GM12878 (cell line): ENCODE results near the gene RHOBTB1. TPM values are rescaled to one million over a fixed set of nuclear protein-coding genes. Genes with fewer than 3 reads are reported as not detected.

ENCODE experiments used
- ATAC-seq: fragments of 200-7000 bp; cut with Tn5 transposase; 3 replicates; pipeline ENCODE4 v1.9.1; 2020; ENCODE audit warnings: mild to moderate bottlenecking, moderate library complexity
- BruUV-seq: library from RNA; stranded (reverse); fragments of 400-500 nt; replicated peaks from 2 replicates; lab custom pipeline; 2021; lab: Mats Ljungman, UMichigan
- CTCF ChIA-PET: fragments of 300-600 bp; sonication (Branson Sonifier 250); formaldehyde crosslinking; extraction: SDS; loops from one replicate; lab custom pipeline; 2021; ENCODE audit warnings: inconsistent platforms; lab: Yijun Ruan, JAX
- POLR2A ChIA-PET: fragments of 350-600 bp; formaldehyde crosslinking; extraction: SDS; loops from one replicate; lab custom pipeline; 2021; ENCODE audit warnings: inconsistent platforms; lab: Charles Lee
- RAD21 ChIA-PET: fragments of 300-600 bp; sonication (Branson Sonifier 250); formaldehyde crosslinking; loops from one replicate; lab custom pipeline; 2023; ENCODE audit warnings: antibody characterized with exemption; ENCODE audit not compliant: unreplicated experiment; lab: Charles Lee
- SMC1A ChIA-PET: fragments of 300-600 bp; sonication (Branson Sonifier 250); formaldehyde crosslinking; loops from one replicate; lab custom pipeline; 2023; ENCODE audit not compliant: unreplicated experiment, uncharacterized antibody; lab: Charles Lee
- DNase-seq: peaks from one replicate; pipeline ENCODE4 v3.0.0-alpha.2; 2011; ENCODE audit warnings: low read depth, low spot score
- FAIRE-seq: peaks from 3 replicates; lab custom pipeline; 2011; peaks lifted over from hg19 to GRCh38; lab: Jason Lieb, UNC
- H2AFZ ChIP-seq: 2 replicates; pipeline ENCODE4 v1.6.0; 2011; ENCODE audit warnings: low read depth, low read length, control low read depth; ENCODE audit not compliant: control insufficient read depth
- H3K27ac ChIP-seq: 2 replicates; pipeline ENCODE4 v1.5.1; 2011; ENCODE audit warnings: control low read depth; ENCODE audit not compliant: control insufficient read depth, insufficient read depth
- H3K27me3 ChIP-seq, 2 experiments: replicated peaks in 1 of 2; 2 replicates each; pipeline versions ENCODE4 v1.6.0 to v1.6.1; 2011; ENCODE audit warnings: low read length in 1 of 2; ENCODE audit not compliant: control insufficient read depth in 2 of 2, insufficient read depth in 2 of 2
- H3K36me3 ChIP-seq, 2 experiments: 2 replicates each; pipeline ENCODE4 v1.5.1; 2011; ENCODE audit warnings: low read length in 1 of 2; ENCODE audit not compliant: control insufficient read depth in 2 of 2, insufficient read depth in 2 of 2
- H3K4me1 ChIP-seq: 2 replicates; pipeline ENCODE4 v1.6.1; 2011; ENCODE audit warnings: mild to moderate bottlenecking, low read length, moderate library complexity, mixed read lengths; ENCODE audit not compliant: control insufficient read depth, insufficient read depth
- H3K4me2 ChIP-seq: 2 replicates; pipeline ENCODE4 v1.6.0; 2011; ENCODE audit warnings: control low read depth; ENCODE audit not compliant: control insufficient read depth, insufficient read depth
- H3K4me3 ChIP-seq: fragments of 200-600 bp; sonication (generic); 2 replicates; pipeline ENCODE4 v1.5.1; 2016
- H3K79me2 ChIP-seq: 2 replicates; pipeline ENCODE4 v1.6.0; 2011; ENCODE audit warnings: low read length; ENCODE audit not compliant: control insufficient read depth, insufficient read depth
- H3K9ac ChIP-seq: 2 replicates; pipeline ENCODE4 v1.8.0; 2011; ENCODE audit warnings: low read length, control low read depth, mixed read lengths; ENCODE audit not compliant: control insufficient read depth, insufficient read depth
- H3K9me3 ChIP-seq: replicated peaks from 3 replicates; pipeline ENCODE4 v1.5.1; 2011; ENCODE audit warnings: mild to moderate bottlenecking, low read length; ENCODE audit not compliant: control insufficient read depth, insufficient read depth
- H4K20me1 ChIP-seq: 2 replicates; pipeline ENCODE4 v1.6.0; 2011; ENCODE audit not compliant: control insufficient read depth, insufficient read depth
- ATF7 ChIP-seq: fragments of 450-650 bp; IDR thresholded peaks from 2 replicates; pipeline ENCODE4 v1.6.1; 2016; ENCODE audit warnings: low read depth, mild to moderate bottlenecking
- CBFB ChIP-seq: IDR thresholded peaks from 2 replicates; pipeline ENCODE4 v1.6.1; 2016; ENCODE audit warnings: antibody characterized with exemption, low read depth
- HDAC6 ChIP-seq: fragments of 200-600 bp; sonication (generic); IDR thresholded peaks from one replicate; pipeline ENCODE4 v1.8.0; 2017; ENCODE audit warnings: antibody characterized with exemption; ENCODE audit not compliant: unreplicated experiment
- HDGF ChIP-seq: fragments of 450-650 bp; IDR thresholded peaks from 2 replicates; pipeline ENCODE4 v1.6.1; 2016; ENCODE audit warnings: antibody characterized with exemption
- JUNB ChIP-seq: IDR thresholded peaks from 2 replicates; pipeline ENCODE4 v1.6.1; 2016; ENCODE audit warnings: antibody characterized with exemption, mild to moderate bottlenecking
- NR2F1 ChIP-seq: fragments of 450-650 bp; conservative IDR thresholded peaks from 2 replicates; pipeline ENCODE4 v1.6.1; 2017; ENCODE audit warnings: mild to moderate bottlenecking
- NRF1 ChIP-seq: conservative IDR thresholded peaks from 2 replicates; pipeline ENCODE4 v1.6.1; 2011; ENCODE audit warnings: mild to moderate bottlenecking, low read depth, low read length, improper control_type of control experiment
- PML ChIP-seq: IDR thresholded peaks from 2 replicates; pipeline ENCODE4 v1.6.1; 2012; ENCODE audit warnings: low read length, inconsistent platforms
- POLR2AphosphoS2 ChIP-seq: IDR thresholded peaks from 2 replicates; pipeline ENCODE4 v1.6.1; 2011; ENCODE audit warnings: low read depth, mild to moderate bottlenecking, low read length, improper control_type of control experiment, moderate library complexity
- POLR2AphosphoS5 ChIP-seq: IDR thresholded peaks from 2 replicates; pipeline ENCODE4 v1.6.1; 2011; ENCODE audit warnings: mild to moderate bottlenecking, low read length, inconsistent platforms
- RUNX3 ChIP-seq: IDR thresholded peaks from 2 replicates; pipeline ENCODE4 v1.6.1; 2012; ENCODE audit warnings: low read length, inconsistent platforms
- SMC3 ChIP-seq: IDR thresholded peaks from 2 replicates; pipeline ENCODE4 v1.6.1; 2011; ENCODE audit warnings: low read length, improper control_type of control experiment, borderline replicate concordance
- SREBF2 ChIP-seq: IDR thresholded peaks from 2 replicates; pipeline ENCODE4 v1.6.1; 2012; ENCODE audit warnings: mild to moderate bottlenecking, low read length
- ZNF217 ChIP-seq: fragments of 450-650 bp; IDR thresholded peaks from 2 replicates; pipeline ENCODE4 v1.6.1; 2017; ENCODE audit warnings: antibody characterized with exemption, mild to moderate bottlenecking
- ZNF622 ChIP-seq: fragments of 450-650 bp; IDR thresholded peaks from 2 replicates; pipeline ENCODE4 v1.6.1; 2017; ENCODE audit warnings: mild to moderate bottlenecking, inconsistent platforms
- WGBS: methylation state at CpG from one replicate; pipeline ENCODE4 v1.1.6; 2016; ENCODE audit warnings: low lambda C conversion rate; ENCODE audit not compliant: insufficient replicate concordance, insufficient coverage; ENCODE audit errors: missing lambda C conversion rate; 5-methylcytosine and 5-hydroxymethylcytosine counted together
- in situ Hi-C: fragments of 300-500 bp; cut with MboI; formaldehyde crosslinking; loops from 9 replicates; pipeline ENCODE4 v1.14.3; 2018; ENCODE audit warnings: mixed read lengths
- intact Hi-C: fragments of 100-400 bp; cut with micrococcal nuclease; formaldehyde crosslinking; loops from one replicate; pipeline ENCODE4 v1.14.2; 2022; ENCODE audit not compliant: unreplicated experiment
- polyA plus RNA-seq, 11 experiments: library from polyadenylated mRNA; depleted of rRNA in 4 of 11; unstranded in 6 of 11; stranded (reverse) in 5 of 11; fragments of >200 nt; fragmentation: Nextera tagmentation in 4 of 11; fragmentation: Illumina TruSeq in 1 of 11; extraction: Ambion mirVana in 4 of 11; extraction: Trizol in 1 of 11; gene quantifications; 1 replicate in 1 of 11; 2 replicates in 10 of 11; pipeline versions ENCODE4 v1.2.1 to v1.2.3, GENCODE V29; 2011 to 2016; ENCODE audit warnings: inconsistent platforms in 2 of 11, missing spikeins in 2 of 11, low read depth in 1 of 11
- total RNA-seq, 4 experiments: library from RNA; depleted of rRNA in 3 of 4; stranded (reverse); fragments of >200 nt in 3 of 4; fragmentation: Illumina TruSeq in 1 of 4; extraction: Trizol in 1 of 4; gene quantifications; 2 replicates each; pipeline versions ENCODE4 v1.2.1 to v1.2.3, GENCODE V29; 2013 to 2021
- TF ChIP-seq, protein P1 (sequence below): fragments of 450-650 bp; IDR thresholded peaks from 2 replicates; pipeline ENCODE4 v1.6.1; 2014; ENCODE audit warnings: mild to moderate bottlenecking
- TF ChIP-seq, protein P2 (sequence below): fragments of 150-350 bp; IDR thresholded peaks from 2 replicates; pipeline ENCODE4 v1.6.1; 2014; ENCODE audit warnings: mild to moderate bottlenecking, low read depth, low read length
- TF ChIP-seq, protein P3 (sequence below): fragments of 450-650 bp; conservative IDR thresholded peaks from 2 replicates; pipeline ENCODE4 v1.6.1; 2017; ENCODE audit warnings: mild to moderate bottlenecking, moderate library complexity

RHOBTB1 gene
- total and polyA plus RNA-seq, 10 of the 15 experiments (the other 5 are each of a cell fraction or from before 2014, with no cell fraction given), result not detected

GRCh38 chr10:60920479-60920878 lies 23.5 kb downstream of the RHOBTB1 start:
- CTCF ChIA-PET, result no interaction called here
- no TSS peak for BruUV-seq
- WGBS, result 14% methylated on average over 4 of the region's 4 CpGs
- RAD21 ChIA-PET, result no interaction called here
- DNase-seq, result no peak
- TF ChIP-seq SREBF2 (no peak), JUNB (no peak), PML (no peak), HDAC6 (no peak), POLR2AphosphoS2 (no peak), ZNF217 (no peak), RUNX3 (no peak), NRF1 (no peak), HDGF (no peak), NR2F1 (no peak), ZNF622 (no peak), POLR2AphosphoS5 (no peak), ATF7 (no peak), CBFB (no peak), SMC3 (no peak)
- TF ChIP-seq, protein P1, sequence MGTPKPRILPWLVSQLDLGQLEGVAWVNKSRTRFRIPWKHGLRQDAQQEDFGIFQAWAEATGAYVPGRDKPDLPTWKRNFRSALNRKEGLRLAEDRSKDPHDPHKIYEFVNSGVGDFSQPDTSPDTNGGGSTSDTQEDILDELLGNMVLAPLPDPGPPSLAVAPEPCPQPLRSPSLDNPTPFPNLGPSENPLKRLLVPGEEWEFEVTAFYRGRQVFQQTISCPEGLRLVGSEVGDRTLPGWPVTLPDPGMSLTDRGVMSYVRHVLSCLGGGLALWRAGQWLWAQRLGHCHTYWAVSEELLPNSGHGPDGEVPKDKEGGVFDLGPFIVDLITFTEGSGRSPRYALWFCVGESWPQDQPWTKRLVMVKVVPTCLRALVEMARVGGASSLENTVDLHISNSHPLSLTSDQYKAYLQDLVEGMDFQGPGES, result no peak
- TF ChIP-seq, protein P2, sequence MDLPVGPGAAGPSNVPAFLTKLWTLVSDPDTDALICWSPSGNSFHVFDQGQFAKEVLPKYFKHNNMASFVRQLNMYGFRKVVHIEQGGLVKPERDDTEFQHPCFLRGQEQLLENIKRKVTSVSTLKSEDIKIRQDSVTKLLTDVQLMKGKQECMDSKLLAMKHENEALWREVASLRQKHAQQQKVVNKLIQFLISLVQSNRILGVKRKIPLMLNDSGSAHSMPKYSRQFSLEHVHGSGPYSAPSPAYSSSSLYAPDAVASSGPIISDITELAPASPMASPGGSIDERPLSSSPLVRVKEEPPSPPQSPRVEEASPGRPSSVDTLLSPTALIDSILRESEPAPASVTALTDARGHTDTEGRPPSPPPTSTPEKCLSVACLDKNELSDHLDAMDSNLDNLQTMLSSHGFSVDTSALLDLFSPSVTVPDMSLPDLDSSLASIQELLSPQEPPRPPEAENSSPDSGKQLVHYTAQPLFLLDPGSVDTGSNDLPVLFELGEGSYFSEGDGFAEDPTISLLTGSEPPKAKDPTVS, result no peak
- TF ChIP-seq, protein P3, sequence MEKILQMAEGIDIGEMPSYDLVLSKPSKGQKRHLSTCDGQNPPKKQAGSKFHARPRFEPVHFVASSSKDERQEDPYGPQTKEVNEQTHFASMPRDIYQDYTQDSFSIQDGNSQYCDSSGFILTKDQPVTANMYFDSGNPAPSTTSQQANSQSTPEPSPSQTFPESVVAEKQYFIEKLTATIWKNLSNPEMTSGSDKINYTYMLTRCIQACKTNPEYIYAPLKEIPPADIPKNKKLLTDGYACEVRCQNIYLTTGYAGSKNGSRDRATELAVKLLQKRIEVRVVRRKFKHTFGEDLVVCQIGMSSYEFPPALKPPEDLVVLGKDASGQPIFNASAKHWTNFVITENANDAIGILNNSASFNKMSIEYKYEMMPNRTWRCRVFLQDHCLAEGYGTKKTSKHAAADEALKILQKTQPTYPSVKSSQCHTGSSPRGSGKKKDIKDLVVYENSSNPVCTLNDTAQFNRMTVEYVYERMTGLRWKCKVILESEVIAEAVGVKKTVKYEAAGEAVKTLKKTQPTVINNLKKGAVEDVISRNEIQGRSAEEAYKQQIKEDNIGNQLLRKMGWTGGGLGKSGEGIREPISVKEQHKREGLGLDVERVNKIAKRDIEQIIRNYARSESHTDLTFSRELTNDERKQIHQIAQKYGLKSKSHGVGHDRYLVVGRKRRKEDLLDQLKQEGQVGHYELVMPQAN, result no peak
- TF ChIP-seq, all 136 proteins: peak for 0
- Histone ChIP-seq H3K4me1 (no peaks in the 10 kb centered on the region), H3K4me2 (no peak overlapping the region), H3K36me3 (no peaks in the 10 kb centered on the region), H3K4me3 (no peak overlapping the region), H4K20me1 (no peaks in the 10 kb centered on the region), H3K27me3 (no peaks in the 10 kb centered on the region), H2AFZ (no peak overlapping the region), H3K9me3 (no peaks in the 10 kb centered on the region), H3K79me2 (no peaks in the 10 kb centered on the region), H3K27ac (no peak overlapping the region), H3K9ac (no peak overlapping the region)
- POLR2A ChIA-PET, result interaction anchor here (0.6 kb wide), 1 partner anchor 60 kb away, joined by 4 read pairs; no protein-coding TSS in a partner anchor
- intact Hi-C loops, result no loop called here
- in situ Hi-C loops, result no loop called here
- SMC1A ChIA-PET, result no interaction called here
- ATAC-seq (no peak), FAIRE-seq (no peak)
